Ishikawa (cell line): Measurements from ENCODE around the gene ENTREP3.

ENCODE experiments used
- CEBPB ChIP-seq: IDR thresholded peaks from 2 replicates; pipeline ENCODE4 v1.6.1; 2012
- EGR1 ChIP-seq: IDR thresholded peaks from 2 replicates; pipeline ENCODE4 v1.6.1; 2012
- EP300 ChIP-seq: IDR thresholded peaks from 2 replicates; pipeline ENCODE4 v1.6.1; 2012; ENCODE audit warnings: borderline replicate concordance
- FOXM1 ChIP-seq: IDR thresholded peaks from 2 replicates; pipeline ENCODE4 v1.6.1; 2012; ENCODE audit warnings: low read depth, borderline replicate concordance
- NFIC ChIP-seq: IDR thresholded peaks from 2 replicates; pipeline ENCODE4 v1.6.1; 2012
- TAF1 ChIP-seq: IDR thresholded peaks from 2 replicates; pipeline ENCODE4 v1.6.1; 2012; ENCODE audit warnings: low read depth, mild to moderate bottlenecking
- TCF12 ChIP-seq: IDR thresholded peaks from 2 replicates; pipeline ENCODE4 v1.6.1; 2012; ENCODE audit warnings: low read depth
- YY1 ChIP-seq: IDR thresholded peaks from 2 replicates; pipeline ENCODE4 v1.6.1; 2012; ENCODE audit warnings: low read depth
- TF ChIP-seq, protein P1 (sequence below): IDR thresholded peaks from 2 replicates; pipeline ENCODE4 v1.6.1; 2012

- no peak for TF ChIP-seq CEBPB
- no peak for TF ChIP-seq FOXM1
- TF ChIP-seq EGR1: no peak
- peak; percentile 90 for TF ChIP-seq YY1
- TF ChIP-seq, protein P1, sequence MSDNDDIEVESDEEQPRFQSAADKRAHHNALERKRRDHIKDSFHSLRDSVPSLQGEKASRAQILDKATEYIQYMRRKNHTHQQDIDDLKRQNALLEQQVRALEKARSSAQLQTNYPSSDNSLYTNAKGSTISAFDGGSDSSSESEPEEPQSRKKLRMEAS: no peak
- no peak for TF ChIP-seq NFIC
- no peak for TF ChIP-seq TAF1
- 0 out of 2 replicates have a peak, but pooled peaks have one; percentile 9 for TF ChIP-seq EP300
- TF ChIP-seq TCF12: no peak
These were observed 17.4 kb upstream of the ENTREP3 start for GRCh38 chr1:155272466-155273342.
